ENCODE data around the gene TSHB. TPM values are rescaled to one million over a fixed set of nuclear protein-coding genes. Genes with fewer than 3 reads are reported as not detected.

The TSHB gene
- total RNA-seq, 1 experiment from 2014 or later: not detected

DNA sequence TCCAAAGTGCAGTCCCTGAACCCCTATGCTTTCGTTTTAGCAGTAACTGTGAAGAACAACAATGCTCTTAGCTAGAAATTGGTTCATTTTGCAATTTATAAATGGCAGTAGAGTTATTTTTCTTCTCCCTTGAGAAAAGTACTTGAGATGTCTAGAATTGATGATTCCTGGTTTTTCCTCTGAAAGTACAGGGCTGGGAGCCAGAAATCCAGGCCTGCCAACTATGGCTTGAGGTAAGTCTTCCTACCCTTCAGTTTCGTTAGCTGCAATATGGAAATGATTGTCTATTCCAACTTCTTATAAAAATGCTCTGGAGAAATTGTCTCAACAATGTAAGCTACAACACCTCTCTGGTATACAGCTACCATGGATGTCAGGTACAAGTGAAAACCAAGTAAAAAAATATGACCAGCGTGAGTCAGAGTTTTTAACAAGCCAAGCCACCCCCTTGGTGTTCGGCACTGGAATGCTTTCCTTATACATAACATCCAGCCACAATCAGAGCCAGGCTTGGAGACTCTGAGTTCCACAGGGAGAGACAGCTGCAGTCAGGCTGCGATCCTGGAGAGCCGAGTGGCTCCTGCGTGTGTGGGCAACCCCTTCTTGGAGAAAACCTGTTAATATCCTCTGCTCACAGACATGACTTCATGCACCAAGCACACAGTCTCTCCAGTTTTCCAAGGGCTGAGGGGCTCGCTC is 37.7 kb downstream of the TSHB start (continued):
- no peak for TF ChIP-seq ZNF121 (CRISPR knock-in tag; IDR thresholded peaks at IDR 0.05)
- TF ChIP-seq NR3C1 (CRISPR knock-in tag; conservative IDR thresholded peaks at IDR 0.05; ENCODE audit: low read depth): no peak
- TF ChIP-seq, protein P1, sequence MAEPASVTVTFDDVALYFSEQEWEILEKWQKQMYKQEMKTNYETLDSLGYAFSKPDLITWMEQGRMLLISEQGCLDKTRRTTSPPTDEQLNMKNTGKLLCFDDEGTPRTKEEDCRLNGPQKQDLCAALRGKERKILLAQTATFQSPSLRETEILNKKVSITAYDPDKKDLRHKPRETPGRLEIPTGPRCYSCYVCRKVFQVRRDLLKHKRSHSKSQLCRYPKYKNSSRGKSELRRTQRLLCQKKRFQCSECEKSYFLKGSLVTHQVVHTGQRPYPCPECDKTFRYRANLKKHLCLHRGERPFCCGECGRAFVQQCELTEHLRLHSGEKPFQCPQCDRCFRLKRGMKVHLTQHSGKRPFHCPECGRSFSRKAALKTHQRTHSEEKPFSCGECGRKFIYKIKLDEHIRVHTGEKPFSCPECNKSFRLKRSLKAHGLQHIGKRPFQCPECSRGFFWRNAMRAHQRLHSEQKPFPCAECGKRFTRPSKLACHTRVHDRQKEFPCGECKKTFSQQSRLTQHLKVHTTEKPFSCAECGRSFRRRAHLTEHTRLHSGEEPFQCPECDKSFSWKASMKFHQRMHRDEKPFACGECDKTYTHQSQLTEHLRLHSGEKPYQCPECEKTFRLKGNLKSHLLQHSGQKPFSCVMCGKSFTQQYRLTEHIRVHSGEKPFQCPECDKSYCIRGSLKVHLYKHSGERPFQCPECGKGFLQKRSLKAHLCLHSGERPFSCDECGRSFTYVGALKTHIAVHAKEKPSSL (CRISPR knock-in tag; conservative IDR thresholded peaks at IDR 0.05): no peak
- no peak for TF ChIP-seq ELF4 (CRISPR knock-in tag; IDR thresholded peaks at IDR 0.05; ENCODE audit: low read depth)

DNA sequence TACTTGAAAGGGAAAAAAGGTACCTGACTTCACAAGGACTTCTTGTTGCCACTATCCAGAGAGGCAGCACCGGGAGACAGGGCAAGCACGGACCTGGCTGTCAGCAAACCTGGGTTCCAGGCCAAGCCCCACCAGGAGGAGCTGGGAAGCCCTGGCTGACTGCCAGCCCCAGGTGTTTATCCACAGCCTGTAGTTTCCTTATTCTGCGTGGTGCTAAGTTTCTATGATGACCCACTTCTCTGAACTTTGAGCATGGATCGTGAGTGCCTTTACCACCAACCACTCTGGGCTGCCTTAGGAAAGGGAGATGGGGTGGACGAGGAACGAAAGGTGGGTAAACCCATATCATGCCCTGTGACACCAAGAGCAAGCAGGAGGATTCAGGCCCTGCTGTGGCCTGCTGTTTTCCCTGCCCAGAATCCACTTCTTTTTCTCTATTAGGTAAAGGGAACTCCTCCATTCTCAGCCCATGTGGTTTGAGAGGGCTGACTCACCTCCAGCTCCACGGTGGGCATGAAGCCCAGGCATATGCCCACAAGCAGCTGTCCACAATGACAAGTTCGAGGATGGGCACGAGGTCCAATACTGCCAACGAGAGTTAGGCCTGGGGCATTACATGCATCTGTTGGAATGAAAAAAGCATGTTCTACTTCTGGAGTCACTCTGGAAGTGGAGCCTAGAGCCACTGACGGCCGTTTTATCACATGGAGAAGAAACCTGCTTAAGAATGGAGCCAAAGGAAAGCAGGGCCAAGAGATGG is 39.4 kb downstream of the TSHB start:
- ChIA-PET CTCF (interaction anchor here (1.1 kb wide), 1 partner anchor 16 kb away, joined by 4 read pairs; no protein-coding TSS in a partner anchor), POLR2A (no interaction called here)
- no peak for TF ChIP-seq JUN (CRISPR knock-in tag; IDR thresholded peaks at IDR 0.05)
- TF ChIP-seq, protein P2, sequence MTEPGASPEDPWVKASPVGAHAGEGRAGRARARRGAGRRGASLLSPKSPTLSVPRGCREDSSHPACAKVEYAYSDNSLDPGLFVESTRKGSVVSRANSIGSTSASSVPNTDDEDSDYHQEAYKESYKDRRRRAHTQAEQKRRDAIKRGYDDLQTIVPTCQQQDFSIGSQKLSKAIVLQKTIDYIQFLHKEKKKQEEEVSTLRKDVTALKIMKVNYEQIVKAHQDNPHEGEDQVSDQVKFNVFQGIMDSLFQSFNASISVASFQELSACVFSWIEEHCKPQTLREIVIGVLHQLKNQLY (CRISPR knock-in tag; IDR thresholded peaks at IDR 0.05): no peak
- TF ChIP-seq, protein P3, sequence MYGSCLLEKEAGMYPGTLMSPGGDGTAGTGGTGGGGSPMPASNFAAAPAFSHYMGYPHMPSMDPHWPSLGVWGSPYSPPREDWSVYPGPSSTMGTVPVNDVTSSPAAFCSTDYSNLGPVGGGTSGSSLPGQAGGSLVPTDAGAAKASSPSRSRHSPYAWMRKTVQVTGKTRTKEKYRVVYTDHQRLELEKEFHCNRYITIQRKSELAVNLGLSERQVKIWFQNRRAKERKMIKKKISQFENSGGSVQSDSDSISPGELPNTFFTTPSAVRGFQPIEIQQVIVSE (CRISPR knock-in tag; IDR thresholded peaks at IDR 0.05; ENCODE audit: borderline replicate concordance): no peak
- TF ChIP-seq ATF1 (CRISPR knock-in tag; IDR thresholded peaks at IDR 0.05): no peak
- no peak for TF ChIP-seq TEAD1 (CRISPR knock-in tag; IDR thresholded peaks at IDR 0.05)
- TF ChIP-seq ZNF423 (CRISPR knock-in tag; IDR thresholded peaks at IDR 0.05): no peak
- TF ChIP-seq, protein P4, sequence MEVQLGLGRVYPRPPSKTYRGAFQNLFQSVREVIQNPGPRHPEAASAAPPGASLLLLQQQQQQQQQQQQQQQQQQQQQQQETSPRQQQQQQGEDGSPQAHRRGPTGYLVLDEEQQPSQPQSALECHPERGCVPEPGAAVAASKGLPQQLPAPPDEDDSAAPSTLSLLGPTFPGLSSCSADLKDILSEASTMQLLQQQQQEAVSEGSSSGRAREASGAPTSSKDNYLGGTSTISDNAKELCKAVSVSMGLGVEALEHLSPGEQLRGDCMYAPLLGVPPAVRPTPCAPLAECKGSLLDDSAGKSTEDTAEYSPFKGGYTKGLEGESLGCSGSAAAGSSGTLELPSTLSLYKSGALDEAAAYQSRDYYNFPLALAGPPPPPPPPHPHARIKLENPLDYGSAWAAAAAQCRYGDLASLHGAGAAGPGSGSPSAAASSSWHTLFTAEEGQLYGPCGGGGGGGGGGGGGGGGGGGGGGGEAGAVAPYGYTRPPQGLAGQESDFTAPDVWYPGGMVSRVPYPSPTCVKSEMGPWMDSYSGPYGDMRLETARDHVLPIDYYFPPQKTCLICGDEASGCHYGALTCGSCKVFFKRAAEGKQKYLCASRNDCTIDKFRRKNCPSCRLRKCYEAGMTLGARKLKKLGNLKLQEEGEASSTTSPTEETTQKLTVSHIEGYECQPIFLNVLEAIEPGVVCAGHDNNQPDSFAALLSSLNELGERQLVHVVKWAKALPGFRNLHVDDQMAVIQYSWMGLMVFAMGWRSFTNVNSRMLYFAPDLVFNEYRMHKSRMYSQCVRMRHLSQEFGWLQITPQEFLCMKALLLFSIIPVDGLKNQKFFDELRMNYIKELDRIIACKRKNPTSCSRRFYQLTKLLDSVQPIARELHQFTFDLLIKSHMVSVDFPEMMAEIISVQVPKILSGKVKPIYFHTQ (CRISPR knock-in tag; IDR thresholded peaks at IDR 0.05): no peak
- no peak for TF ChIP-seq ZBTB21 (CRISPR knock-in tag; IDR thresholded peaks at IDR 0.05; ENCODE audit: borderline replicate concordance)
- TF ChIP-seq, protein P5, sequence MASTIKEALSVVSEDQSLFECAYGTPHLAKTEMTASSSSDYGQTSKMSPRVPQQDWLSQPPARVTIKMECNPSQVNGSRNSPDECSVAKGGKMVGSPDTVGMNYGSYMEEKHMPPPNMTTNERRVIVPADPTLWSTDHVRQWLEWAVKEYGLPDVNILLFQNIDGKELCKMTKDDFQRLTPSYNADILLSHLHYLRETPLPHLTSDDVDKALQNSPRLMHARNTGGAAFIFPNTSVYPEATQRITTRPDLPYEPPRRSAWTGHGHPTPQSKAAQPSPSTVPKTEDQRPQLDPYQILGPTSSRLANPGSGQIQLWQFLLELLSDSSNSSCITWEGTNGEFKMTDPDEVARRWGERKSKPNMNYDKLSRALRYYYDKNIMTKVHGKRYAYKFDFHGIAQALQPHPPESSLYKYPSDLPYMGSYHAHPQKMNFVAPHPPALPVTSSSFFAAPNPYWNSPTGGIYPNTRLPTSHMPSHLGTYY (CRISPR knock-in tag; IDR thresholded peaks at IDR 0.05): no peak
- TF ChIP-seq JAZF1 (CRISPR knock-in tag; IDR thresholded peaks at IDR 0.05): no peak
- TF ChIP-seq, protein P1 (CRISPR knock-in tag; conservative IDR thresholded peaks at IDR 0.05): no peak
- no peak for TF ChIP-seq MXD4 (CRISPR knock-in tag; IDR thresholded peaks at IDR 0.05; ENCODE audit: borderline replicate concordance)
- no peak for TF ChIP-seq MYBL2 (CRISPR knock-in tag; IDR thresholded peaks at IDR 0.05)
- TF ChIP-seq FOXJ3 (CRISPR knock-in tag; IDR thresholded peaks at IDR 0.05; ENCODE audit: borderline replicate concordance): no peak
- TF ChIP-seq, protein P6, sequence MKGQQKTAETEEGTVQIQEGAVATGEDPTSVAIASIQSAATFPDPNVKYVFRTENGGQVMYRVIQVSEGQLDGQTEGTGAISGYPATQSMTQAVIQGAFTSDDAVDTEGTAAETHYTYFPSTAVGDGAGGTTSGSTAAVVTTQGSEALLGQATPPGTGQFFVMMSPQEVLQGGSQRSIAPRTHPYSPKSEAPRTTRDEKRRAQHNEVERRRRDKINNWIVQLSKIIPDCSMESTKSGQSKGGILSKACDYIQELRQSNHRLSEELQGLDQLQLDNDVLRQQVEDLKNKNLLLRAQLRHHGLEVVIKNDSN (CRISPR knock-in tag; IDR thresholded peaks at IDR 0.05): no peak
- TF ChIP-seq ZNF138 (CRISPR knock-in tag; conservative IDR thresholded peaks at IDR 0.05): no peak
- Mint-ChIP-seq H3K4me1 (0 out of 2 replicates have a peak, but pooled peaks cover 3% of the 10 kb centered on the region), H3K36me3 (no peaks in the 10 kb centered on the region; the same call in 1 of the 2 replicates), H3K9me3 (peaks cover 2% of the 10 kb centered on the region; the same call in 1 of the 2 replicates), H3K4me3 (no peak overlapping the region), H3K27me3 (ENCODE audit: low read depth) (no peaks in the 10 kb centered on the region), H3K27ac (no peak overlapping the region)
- no peak for ATAC-seq
- no peak for DNase-seq (ENCODE audit: low spot score)
